ENCODE data around the gene CNN2. TPM values are rescaled to one million over a fixed set of nuclear protein-coding genes. Genes with fewer than 3 reads are reported as not detected.

The CNN2 gene
- total and polyA plus RNA-seq, 4 donors, result 10.1 to 38.4 (median 26.8) TPM

GRCh38 chr19:1041835-1042685 is 15.7 kb downstream of the CNN2 start:
- H3K9ac ChIP-seq (ENCODE audit: low read depth in 1 of 2, low read length in 2 of 2), result no peak overlapping the region
- no peaks in the 10 kb centered on the region for H3K9me3 ChIP-seq (ENCODE audit: control insufficient read depth in 4 of 4, low read length in 3 of 4)
- TF ChIP-seq FOXA1 (IDR thresholded peaks at IDR 0.05) (no peak), HNF4A (conservative IDR thresholded peaks at IDR 0.05) (no peak), RXRA (IDR thresholded peaks at IDR 0.05) (no peak), HNF4G (IDR thresholded peaks at IDR 0.05) (no peak), NR2F2 (IDR thresholded peaks at IDR 0.05) (no peak), SP1 (IDR thresholded peaks at IDR 0.05) (no peak), REST (IDR thresholded peaks at IDR 0.05) (no peak), TAF1 (conservative IDR thresholded peaks at IDR 0.05) (no peak), MAX (IDR thresholded peaks at IDR 0.05) (no peak), ZBTB33 (IDR thresholded peaks at IDR 0.05) (no peak), JUND (IDR thresholded peaks at IDR 0.05) (no peak), ATF3 (IDR thresholded peaks at IDR 0.05) (no peak), FOXA2 (IDR thresholded peaks at IDR 0.05) (no peak), CTCF (IDR thresholded peaks at IDR 0.05; ENCODE audit: low read depth, low read length, missing input control) (no peak), YY1 (IDR thresholded peaks at IDR 0.05) (no peak), GABPA (IDR thresholded peaks at IDR 0.05 in 1 of 2, conservative IDR thresholded peaks at IDR 0.05 in 1 of 2) (no peak)
- WGBS, result 79% methylated on average over 43 of the region's 43 CpGs
- H3K4me1 ChIP-seq (ENCODE audit: control insufficient read depth in 4 of 4, insufficient read depth in 4 of 4, low read length in 3 of 4), result peaks cover 5 to 25% (median 16%) of the 10 kb centered on the region in 4 donors
- H3K27me3 ChIP-seq (ENCODE audit: control insufficient read depth in 4 of 4, insufficient read depth in 4 of 4, low read length in 3 of 4), result no peaks in the 10 kb centered on the region
- H3K4me3 ChIP-seq (ENCODE audit: low read depth in 1 of 3, low read length in 3 of 3), result no peak overlapping the region
- peak overlapping the region in 1 of 2 donors; percentile 22 for H3K27ac ChIP-seq (ENCODE audit: low read depth in 1 of 2, low read length in 2 of 2)
- peaks cover 0 to 1% (median 0%) of the 10 kb centered on the region in 4 donors for H3K36me3 ChIP-seq (ENCODE audit: control insufficient read depth in 4 of 4, insufficient read depth in 3 of 4, low read depth in 1 of 4, low read length in 3 of 4)
- no peak for DNase-seq (ENCODE audit: low spot score)

All from liver (tissue), 9 donors.